ENCODE data around the gene CTSO. TPM values are rescaled to one million over a fixed set of nuclear protein-coding genes. Genes with fewer than 3 reads are reported as not detected.

Gene CTSO
- total and polyA plus RNA-seq, 4 donors = 20.7 to 36.7 (median 24.5) TPM

DNA sequence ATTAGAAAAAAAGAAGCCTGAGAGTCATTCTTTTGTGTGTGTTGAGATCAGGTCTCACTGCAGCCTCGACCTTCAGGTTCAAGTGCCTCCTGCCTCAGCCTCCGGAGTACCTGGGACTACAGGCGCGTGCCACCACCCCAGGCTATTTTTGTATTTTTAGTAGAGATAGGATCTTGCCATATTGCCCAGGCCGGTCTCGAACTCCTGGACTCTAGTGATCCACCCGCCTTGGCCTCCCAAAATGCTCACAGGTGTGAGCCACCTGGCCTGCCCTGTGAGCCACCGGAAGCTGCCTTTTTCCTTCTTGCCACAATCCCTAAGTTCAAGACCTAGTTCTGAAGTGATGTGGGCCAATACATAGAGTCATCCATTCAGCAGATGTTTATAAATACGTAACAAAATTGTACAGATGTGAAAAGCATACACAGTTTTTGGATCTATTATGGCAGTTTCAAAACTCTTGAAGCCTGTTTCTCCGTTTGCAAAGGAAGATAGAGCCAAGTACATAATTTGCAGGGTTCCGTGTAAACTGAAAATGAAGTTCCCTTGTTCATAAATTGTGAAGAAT is 536 bp upstream of the CTSO start:
- no peaks in the 10 kb centered on the region for H3K36me3 ChIP-seq (ENCODE audit: control insufficient read depth in 4 of 4, insufficient read depth in 3 of 4, low read depth in 1 of 4, low read length in 3 of 4)
- peak overlapping the region; percentile 94 to 99 for H3K27ac ChIP-seq (ENCODE audit: low read depth in 1 of 2, low read length in 2 of 2)
- peak overlapping the region; percentile 47 to 94 for H3K9ac ChIP-seq (ENCODE audit: low read depth in 1 of 2, low read length in 2 of 2)
- H3K4me3 ChIP-seq (ENCODE audit: low read depth in 1 of 3, low read length in 3 of 3) = peak overlapping the region; percentile 64 to 90 (median 70)
- no peaks in the 10 kb centered on the region for H3K9me3 ChIP-seq (ENCODE audit: control insufficient read depth in 4 of 4, low read length in 3 of 4)
- H3K4me1 ChIP-seq (ENCODE audit: control insufficient read depth in 4 of 4, insufficient read depth in 4 of 4, low read length in 3 of 4) = peaks cover 5 to 17% (median 9%) of the 10 kb centered on the region in 4 donors
- no peak for TF ChIP-seq HNF4A (conservative IDR thresholded peaks at IDR 0.05)
- no peak for TF ChIP-seq GABPA (IDR thresholded peaks at IDR 0.05 in 1 of 2, conservative IDR thresholded peaks at IDR 0.05 in 1 of 2)
- no peak for TF ChIP-seq EGR1 (IDR thresholded peaks at IDR 0.05; ENCODE audit: low read depth in 2 of 2)
- no peak for TF ChIP-seq SP1 (IDR thresholded peaks at IDR 0.05)
- TF ChIP-seq YY1 (IDR thresholded peaks at IDR 0.05) = no peak
- TF ChIP-seq ATF3 (IDR thresholded peaks at IDR 0.05) = no peak
- TF ChIP-seq FOXA2 (IDR thresholded peaks at IDR 0.05) = no peak
- TF ChIP-seq TAF1 (conservative IDR thresholded peaks at IDR 0.05) = no peak
- TF ChIP-seq RXRA (IDR thresholded peaks at IDR 0.05) = no peak
- TF ChIP-seq, protein P1, sequence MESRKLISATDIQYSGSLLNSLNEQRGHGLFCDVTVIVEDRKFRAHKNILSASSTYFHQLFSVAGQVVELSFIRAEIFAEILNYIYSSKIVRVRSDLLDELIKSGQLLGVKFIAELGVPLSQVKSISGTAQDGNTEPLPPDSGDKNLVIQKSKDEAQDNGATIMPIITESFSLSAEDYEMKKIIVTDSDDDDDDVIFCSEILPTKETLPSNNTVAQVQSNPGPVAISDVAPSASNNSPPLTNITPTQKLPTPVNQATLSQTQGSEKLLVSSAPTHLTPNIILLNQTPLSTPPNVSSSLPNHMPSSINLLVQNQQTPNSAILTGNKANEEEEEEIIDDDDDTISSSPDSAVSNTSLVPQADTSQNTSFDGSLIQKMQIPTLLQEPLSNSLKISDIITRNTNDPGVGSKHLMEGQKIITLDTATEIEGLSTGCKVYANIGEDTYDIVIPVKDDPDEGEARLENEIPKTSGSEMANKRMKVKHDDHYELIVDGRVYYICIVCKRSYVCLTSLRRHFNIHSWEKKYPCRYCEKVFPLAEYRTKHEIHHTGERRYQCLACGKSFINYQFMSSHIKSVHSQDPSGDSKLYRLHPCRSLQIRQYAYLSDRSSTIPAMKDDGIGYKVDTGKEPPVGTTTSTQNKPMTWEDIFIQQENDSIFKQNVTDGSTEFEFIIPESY (IDR thresholded peaks at IDR 0.05) = no peak
- TF ChIP-seq FOXA1 (IDR thresholded peaks at IDR 0.05) = no peak
- TF ChIP-seq HNF4G (IDR thresholded peaks at IDR 0.05) = no peak
- TF ChIP-seq JUND (IDR thresholded peaks at IDR 0.05) = no peak
- TF ChIP-seq RAD21 (IDR thresholded peaks at IDR 0.05) = no peak
- TF ChIP-seq, protein P2, sequence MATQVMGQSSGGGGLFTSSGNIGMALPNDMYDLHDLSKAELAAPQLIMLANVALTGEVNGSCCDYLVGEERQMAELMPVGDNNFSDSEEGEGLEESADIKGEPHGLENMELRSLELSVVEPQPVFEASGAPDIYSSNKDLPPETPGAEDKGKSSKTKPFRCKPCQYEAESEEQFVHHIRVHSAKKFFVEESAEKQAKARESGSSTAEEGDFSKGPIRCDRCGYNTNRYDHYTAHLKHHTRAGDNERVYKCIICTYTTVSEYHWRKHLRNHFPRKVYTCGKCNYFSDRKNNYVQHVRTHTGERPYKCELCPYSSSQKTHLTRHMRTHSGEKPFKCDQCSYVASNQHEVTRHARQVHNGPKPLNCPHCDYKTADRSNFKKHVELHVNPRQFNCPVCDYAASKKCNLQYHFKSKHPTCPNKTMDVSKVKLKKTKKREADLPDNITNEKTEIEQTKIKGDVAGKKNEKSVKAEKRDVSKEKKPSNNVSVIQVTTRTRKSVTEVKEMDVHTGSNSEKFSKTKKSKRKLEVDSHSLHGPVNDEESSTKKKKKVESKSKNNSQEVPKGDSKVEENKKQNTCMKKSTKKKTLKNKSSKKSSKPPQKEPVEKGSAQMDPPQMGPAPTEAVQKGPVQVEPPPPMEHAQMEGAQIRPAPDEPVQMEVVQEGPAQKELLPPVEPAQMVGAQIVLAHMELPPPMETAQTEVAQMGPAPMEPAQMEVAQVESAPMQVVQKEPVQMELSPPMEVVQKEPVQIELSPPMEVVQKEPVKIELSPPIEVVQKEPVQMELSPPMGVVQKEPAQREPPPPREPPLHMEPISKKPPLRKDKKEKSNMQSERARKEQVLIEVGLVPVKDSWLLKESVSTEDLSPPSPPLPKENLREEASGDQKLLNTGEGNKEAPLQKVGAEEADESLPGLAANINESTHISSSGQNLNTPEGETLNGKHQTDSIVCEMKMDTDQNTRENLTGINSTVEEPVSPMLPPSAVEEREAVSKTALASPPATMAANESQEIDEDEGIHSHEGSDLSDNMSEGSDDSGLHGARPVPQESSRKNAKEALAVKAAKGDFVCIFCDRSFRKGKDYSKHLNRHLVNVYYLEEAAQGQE (IDR thresholded peaks at IDR 0.05) = no peak
- TF ChIP-seq NR2F2 (IDR thresholded peaks at IDR 0.05) = no peak
- TF ChIP-seq, protein P3, sequence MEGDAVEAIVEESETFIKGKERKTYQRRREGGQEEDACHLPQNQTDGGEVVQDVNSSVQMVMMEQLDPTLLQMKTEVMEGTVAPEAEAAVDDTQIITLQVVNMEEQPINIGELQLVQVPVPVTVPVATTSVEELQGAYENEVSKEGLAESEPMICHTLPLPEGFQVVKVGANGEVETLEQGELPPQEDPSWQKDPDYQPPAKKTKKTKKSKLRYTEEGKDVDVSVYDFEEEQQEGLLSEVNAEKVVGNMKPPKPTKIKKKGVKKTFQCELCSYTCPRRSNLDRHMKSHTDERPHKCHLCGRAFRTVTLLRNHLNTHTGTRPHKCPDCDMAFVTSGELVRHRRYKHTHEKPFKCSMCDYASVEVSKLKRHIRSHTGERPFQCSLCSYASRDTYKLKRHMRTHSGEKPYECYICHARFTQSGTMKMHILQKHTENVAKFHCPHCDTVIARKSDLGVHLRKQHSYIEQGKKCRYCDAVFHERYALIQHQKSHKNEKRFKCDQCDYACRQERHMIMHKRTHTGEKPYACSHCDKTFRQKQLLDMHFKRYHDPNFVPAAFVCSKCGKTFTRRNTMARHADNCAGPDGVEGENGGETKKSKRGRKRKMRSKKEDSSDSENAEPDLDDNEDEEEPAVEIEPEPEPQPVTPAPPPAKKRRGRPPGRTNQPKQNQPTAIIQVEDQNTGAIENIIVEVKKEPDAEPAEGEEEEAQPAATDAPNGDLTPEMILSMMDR (IDR thresholded peaks at IDR 0.05; ENCODE audit: low read depth, low read length, missing input control) = no peak
- TF ChIP-seq, protein P4, sequence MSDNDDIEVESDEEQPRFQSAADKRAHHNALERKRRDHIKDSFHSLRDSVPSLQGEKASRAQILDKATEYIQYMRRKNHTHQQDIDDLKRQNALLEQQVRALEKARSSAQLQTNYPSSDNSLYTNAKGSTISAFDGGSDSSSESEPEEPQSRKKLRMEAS (IDR thresholded peaks at IDR 0.05) = no peak
- 75% methylated on average over 11 of the region's 11 CpGs for WGBS
- no peak for DNase-seq (ENCODE audit: low spot score)
- no peaks in the 10 kb centered on the region for H3K27me3 ChIP-seq (ENCODE audit: control insufficient read depth in 4 of 4, insufficient read depth in 4 of 4, low read length in 3 of 4)
